Stimulated activated CD4-positive, alpha-beta T cell treated with anti-CD3 and anti-CD28 coated beads, Interleukin-1b, Interleukin-23, amount 100 ng/mL, for 1 hour (primary cell): Measurements from ENCODE around the gene PTPRF.
"Not testable (repeated sequence)": the region's sequence is repeated elsewhere in the genome, so short reads cannot be mapped to it uniquely, and the experiment has no call there.

Experiments used
- DNase-seq, 2 donors: peaks; one replicate each; pipeline ENCODE4 v3.0.0-alpha.2; 2020; ENCODE audit warnings: low read depth in 2 of 2

Gene PTPRF

DNA sequence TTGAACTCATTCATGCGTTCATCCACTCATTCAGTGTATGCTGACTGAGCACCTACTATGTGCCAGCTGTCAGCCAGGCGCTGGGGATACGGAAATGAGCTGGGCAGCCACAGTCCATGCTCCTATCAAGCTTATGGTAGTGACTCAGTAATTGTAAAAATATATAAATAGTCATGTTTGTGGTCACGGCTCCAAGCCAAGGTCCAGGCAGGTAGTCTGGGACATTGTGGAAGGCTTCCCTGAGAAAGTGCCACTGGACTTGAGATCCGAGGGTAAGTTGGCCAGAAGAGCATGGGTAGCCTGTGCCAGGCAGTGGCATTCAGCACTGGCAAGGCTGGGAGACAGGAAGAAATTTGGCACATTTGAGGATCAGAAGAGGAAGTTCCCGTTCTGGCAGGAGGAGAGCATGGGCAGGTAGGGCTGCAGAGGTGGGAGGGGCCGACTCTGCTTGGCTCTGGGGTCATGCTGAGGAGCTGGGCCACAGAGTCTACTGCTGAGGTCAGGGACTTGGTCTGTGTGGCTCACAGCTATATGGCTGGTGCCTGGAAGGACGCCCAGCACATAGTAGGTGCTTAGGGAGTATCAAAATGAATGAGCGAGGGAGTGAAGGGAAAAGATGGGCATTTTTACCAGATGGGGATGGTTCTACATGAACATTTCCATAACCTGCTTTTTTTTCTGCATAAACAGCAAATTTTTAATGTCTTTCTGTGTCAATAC, 6.9 kb downstream of the PTPRF start:
- no peak for DNase-seq

DNA sequence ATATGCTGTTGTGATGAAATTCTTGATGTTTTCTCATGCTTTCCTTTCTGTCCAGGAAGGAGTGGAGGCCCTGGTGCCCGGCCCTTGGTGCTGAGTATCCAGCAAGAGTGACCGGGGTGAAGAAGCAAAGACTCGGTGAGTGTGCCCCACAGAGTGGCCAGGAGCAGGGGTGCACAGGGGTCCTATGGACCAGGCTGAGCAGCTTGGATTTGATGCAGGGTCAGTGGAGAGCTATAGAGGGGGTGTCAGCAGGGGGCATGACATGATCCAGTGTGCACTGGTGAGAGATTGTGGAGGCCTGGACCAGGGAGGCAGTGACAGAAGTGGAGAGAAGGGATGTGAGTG, 7.4 kb downstream of the PTPRF start:
- no peak for DNase-seq

DNA sequence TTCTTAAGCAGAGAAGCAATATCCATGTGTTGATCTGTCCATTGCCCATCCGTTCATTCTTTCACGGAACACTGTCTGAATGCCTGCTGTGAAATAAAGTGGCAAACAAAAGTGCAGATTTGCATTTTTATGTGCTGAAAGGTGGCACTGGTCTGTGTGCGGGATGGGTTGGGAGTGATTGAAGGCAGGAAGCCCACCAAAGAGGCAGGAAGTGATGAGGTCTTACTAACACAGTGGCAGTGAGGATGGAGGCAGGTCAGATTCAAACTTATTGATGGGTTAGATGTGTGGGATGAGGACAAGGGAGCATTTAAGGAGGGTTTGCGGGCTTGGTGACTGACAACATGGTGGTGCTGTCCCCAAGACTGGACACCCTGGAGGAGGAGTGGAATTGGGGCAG, 8.3 kb downstream of the PTPRF start:
- no peak for DNase-seq

DNA sequence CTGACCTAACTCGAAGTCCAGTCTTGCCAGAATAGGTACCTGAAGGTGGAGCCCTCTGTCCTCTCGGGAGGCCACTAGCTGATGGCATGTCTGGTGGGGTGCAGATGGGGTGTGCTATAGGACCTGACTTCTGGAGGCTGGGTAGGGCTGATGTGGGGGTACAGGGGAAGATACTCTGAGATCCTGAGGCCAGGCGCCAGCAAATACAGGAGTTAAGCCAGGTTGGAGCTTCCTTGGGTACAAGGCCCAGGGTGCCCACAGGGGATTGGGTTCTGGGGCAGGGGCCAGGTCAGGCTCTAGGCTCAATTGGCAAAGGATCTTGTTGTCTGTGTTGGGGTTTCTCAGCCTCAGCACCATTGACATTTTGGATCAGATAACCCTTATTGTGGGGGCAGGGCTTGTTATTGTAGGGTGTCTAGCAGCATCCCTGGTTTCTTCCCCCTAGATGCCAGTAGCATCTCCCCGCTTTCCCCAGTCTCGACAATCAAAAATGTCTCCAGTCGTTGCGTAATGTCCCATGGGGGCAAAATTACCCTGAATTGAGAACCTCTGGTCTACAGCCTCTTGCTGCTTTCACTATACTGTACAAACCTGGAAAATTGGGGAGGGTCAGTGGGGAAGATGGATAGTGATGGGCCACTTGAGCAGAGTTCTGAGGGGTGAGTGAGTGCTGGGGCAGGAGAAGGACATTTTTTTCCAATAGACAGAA, 9.2 kb downstream of the PTPRF start:
- DNase-seq = no peak

DNA sequence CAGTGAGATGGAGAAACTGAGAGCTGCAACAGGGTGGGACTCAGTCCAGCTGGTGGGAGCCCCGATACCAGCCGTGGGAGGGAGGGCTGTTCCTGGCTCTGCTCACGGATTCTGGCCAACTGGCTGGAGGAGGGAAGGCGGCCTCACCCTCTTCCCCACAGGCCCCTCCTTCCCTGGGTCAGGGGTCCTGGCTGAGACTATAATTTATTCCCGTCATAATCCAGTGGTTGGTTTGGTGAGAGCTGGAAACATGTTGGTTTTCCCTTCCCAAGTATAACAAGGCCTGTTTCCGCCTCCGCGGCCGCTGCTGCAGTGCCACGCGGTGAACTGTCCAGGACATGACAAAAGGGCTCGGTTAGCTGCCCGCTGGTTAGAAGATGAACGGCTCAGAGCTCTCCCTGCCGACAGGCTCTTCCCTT, 10.0 kb downstream of the PTPRF start:
- DNase-seq = no peak

DNA sequence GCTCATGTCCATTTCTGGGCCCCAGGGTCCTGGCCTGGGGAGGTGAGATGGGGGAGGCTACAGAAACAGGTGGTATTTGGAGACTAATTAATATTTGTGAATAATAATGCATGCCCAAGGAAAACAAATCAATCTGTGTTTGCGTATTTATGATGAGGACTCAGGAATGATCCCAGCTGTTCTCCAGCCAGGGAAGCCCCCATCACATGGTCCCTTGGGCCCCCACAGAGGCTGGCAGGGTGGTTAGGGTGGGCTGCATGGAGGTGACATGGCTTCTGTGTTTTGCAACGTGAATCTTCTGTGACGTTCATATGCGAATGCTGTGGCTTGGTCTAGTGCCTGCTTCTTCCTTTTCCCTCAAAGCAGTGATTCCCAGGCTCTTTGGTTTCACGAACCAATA, 10.5 kb downstream of the PTPRF start:
- no peak for DNase-seq

DNA sequence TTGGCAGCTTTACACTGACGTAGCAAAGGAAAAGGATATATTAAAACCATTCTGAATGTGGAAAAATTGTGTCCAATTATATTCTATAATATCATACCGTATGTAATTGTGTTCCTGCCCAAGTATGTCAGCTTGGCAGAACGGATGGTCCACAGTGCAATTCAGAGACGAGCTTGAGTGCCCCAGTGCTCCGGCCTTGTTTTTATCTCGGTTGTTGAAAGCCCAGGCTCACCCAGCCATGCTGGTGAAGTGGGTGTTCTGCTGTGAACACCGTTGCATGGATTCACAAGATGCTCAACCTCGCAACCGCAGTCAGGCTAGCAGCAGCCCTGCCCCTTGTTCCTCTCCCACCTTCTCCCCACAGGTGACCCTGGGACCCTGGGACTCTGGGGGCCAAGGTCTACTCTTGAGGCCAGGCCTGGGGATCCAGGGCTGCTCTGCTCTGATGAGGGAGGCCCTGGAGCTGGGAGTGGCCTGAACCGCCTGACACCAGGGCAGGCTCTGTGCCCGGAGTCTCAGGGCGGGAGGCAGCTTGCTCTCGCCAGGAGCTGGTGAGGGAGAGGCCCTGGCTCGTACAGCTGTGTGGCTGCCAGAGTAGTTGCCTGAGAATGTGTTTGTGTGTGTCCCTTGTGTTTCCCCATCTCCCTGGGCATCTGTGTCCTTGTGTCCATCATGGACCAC, 11.2 kb downstream of the PTPRF start:
- DNase-seq = no peak

DNA sequence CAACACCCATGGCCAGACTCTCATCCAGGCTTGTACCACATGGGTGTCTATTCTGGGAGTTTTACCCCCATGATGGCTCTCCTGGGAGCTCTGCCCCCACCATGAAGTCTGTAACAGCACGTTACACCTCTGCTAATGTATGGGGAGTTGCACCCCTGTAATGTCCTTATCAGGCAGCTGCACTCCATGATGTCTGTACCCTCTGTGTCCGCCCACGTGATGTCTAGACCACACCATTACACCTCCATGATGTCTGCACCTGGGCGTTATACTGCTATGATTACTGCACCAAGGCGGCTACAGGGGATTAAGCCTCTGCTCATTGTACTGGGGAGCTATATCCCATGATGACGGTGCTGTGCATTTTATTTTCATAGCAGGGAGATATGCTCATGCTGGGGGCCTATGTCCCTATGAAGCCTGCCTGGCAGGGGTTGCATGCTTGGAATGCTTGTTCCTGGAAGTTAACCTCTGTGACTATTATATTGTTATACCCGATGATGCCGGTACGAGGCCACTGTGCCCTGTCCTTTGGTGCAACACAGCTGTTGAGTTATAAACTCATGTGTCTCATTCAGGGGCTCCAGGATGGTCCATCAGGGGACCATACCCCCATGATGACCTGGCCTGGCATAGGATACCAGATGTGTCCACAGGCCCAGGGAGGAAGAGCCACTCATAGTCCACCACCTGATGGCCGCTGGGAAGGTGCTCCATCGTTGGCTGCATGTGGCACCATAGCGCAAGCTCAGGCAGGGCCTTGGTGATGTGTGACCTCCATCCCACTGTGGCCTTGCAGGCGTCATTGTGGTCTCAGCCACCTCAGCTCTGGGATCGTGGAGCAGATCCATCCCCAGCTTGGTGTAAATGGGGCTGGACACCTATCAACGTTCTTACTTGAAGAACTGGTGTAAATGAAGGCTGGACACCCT, 12.1 kb downstream of the PTPRF start:
- DNase-seq = no peak

DNA sequence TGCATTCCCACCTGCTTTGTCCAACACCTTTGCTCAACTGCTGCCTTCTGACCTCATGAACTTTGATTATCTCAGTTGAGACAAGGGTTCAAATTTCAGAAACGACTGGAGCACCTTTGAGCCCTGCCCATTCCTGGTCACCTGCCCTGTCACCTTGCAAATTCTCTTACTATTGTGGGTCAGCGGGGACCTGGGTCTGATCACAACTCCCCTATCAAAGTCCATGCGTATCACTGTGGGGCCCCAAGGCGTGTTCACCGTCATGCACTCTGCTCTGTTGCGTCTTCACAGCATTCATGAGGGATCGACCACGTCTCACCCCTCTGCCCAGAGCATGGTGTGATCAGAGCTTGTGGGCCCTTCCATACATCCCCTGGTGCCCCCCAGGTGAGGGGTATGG, 12.9 kb downstream of the PTPRF start:
- no peak for DNase-seq

DNA sequence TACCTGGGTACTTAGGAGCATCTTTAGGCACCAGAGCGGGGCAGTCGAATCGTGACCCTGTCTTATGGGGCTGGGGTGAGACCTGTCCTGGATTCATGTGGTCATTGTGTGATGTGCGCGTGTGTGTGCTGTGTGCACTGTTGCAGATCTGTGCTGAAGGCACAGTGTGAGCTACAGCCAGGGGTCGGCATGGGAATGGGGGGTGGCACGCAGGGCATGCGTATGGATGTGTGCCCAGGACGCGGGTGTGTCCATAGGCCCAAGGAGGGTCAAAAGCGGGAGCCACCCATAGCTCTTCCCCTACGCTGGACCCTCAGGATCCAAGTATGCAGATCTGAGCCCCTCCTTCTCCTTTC, 14.6 kb downstream of the PTPRF start:
- no peak for DNase-seq

DNA sequence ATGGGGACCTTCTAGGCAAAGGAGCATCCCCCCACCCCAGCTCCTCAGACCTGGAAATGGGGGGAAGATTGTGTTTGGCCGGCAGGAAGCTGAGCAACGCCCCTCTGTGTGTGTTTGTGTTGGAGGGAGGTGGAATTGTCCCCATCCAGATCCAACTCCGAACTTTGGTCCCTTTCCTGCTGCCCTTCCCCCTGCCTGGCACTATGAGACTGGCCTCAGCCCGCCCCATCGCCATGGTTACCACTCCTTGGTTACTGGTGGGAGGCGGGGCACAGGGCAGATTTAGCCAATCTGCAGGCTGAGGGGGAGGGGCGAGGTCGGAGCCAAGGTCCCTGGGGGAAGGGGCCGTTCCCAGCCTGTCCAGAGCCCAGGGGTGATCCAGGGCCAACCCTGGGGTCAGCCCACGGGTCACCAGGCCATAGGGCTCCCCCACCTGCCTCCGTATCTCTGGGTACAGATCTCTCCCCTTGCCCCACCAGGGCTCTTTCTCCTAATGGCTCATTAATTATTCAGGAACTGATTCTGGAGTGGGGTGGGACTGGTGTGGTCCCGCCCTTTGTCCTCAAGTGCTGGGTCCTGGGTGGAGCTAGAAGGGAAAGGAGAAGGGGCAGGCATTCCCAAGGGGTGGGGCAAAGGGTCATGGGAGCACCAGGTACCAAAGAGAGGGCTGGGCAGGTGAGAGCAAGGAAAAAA, 15.2 kb downstream of the PTPRF start:
- no peak for DNase-seq

DNA sequence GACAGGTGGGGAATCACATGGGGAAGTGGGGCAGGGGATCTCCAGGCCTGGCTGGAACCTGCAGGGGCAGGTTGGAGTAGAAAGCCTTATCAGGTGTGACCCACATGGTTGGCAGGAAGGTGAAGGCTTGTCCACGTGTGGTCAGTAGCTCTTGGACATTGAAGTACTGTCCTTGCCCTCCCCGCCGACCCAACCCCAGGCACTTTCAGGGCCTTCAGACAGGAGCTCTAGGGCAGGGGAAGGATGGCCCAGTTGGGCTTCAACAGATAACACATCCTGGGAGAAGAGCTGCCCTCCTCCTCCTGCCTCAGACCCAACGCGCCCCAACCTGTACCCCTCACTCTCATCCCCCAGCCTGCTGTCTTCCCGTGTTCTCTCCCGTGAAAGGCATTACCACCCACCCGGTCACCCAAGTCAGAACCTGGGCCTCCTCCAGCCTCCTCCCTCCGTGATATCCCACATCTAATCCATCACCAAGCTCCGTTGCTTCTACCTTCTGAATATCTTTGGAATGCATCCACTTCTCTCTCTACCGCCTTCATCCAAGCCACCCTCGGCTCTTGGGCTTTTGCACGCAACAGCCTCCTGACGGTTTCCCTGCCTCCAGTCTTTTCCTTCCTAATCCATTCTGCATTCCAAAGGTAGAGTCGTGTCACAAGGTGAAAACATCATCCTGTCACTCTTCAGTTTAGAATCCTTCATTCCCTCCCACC, 15.9 kb downstream of the PTPRF start:
- no peak for DNase-seq

DNA sequence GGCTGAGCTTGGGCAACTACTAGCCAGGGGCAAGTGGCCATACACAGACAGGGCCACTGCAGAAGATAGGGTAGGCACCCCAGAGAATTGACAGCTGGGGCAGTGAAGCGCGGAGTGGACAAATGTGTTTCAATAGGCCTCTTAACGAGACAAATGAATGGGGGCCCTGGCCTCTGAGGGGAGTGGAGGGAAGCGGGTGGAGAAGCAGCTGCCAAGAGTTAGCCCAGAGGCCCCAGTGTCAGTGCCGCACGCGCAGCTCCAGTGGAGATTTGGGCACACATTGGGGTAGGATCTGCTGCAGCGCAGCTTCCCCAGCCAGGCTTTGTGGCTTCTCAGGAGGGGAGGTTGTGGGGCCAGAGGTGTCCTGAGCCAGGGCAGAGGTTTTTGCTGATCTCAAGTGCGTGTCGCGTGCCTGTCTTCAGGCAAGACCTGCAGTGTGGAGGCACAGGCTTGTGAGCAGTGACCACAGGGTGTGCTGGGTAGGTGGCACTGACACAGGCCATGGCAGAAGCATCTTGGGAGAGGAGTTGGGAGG, 16.9 kb downstream of the PTPRF start:
- no peak for DNase-seq

DNA sequence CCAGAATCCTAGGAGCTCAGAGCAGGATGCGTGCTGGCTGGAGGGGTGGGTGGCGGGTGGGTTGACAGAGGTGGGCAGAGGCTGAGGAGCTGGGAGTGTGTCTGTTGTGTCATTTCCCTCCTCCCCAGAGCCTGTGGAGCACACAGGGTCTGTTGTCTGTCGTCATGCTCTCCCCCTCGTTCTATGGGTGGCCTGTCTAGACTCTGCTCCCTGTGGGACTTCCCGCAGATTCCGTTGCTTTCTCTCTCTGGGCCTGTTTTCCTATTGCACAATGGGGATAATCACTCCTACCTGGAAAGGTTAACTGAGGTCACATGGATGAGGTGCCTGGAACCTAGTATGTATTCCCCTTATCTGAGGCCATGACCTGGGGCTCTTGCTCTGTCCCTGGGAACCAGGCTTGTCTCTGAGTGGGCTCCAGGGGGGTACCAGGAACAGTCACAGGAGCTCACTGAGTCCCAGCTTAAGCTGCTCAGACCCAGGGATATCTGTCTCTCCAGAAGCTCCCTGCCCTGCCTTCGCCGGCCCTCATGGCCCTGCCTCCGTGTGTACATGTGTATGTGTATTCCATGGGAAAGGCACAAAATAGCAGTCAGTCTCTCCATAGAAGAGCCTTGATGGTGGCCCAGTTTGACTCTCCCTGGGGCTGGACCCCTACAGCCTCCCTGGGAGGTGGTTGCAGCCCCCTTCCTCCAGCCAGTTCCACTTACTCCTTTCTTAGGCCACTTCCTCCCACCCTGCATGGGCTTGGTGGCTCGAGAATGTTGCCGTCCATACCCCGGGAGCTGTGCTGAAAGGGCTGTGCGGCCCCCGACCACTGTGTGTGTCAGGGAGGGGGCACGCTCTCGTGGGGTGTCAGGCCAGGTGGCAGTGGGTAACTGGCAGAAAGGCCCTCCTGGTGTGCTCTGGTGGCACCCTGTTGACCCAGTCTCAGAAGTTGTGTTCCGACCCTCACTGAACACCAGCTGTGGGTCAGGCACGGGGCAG, 17.9 kb downstream of the PTPRF start:
- DNase-seq = no peak

DNA sequence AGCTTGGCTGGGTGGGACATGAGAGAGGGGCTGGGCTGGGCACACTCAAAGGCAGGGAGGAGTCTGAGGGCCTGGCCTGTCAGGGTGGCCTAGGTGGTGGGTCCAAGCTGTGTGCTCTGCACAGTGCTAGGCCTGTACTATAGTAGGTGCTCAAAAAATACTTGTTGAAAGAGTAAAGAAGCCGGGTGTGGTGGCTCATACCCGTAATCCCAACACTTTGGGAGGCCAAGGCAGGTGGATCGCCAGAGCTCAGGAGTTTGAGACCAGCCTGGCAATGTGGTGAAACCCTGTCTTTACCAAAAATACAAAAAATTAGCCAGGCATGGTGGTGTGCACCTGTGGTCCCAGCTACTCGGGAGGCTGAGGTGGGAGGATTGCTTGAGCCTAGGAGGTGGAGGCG, 18.7 kb downstream of the PTPRF start:
- DNase-seq = not testable (repeated sequence)

DNA sequence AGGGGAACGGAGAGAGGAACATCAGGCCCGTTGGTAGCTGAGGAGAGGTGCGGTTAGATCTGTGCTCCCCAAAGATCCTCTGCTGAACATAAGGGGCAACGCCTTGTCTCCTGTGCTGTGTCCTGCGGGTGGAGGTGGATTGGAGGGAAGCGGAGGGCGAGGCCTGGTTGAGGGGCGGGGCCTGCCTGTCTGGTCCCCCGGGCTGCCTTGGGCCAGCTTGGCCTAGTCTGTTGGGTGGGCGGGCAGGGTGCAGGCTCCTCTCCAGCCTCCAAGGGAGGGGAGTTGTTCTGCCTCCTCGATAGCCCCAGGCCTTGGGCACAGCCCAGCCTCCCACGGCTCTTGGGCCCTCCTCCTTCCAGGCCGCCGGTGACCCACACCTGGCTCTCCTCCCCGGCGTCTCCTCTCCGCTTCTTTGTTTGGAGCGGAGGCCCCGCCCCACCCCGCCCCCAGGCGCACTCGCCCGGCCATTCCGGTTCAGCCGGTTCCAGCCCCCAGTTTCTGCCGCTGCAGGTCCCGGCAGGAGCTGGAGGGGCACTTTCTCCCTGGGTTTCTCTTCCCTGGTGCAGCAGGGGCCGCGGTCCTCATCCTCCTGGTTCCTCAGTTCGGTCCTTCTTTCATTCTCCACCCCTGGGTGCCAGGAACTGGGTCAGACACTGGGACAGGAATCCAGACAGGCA, 19.4 kb downstream of the PTPRF start:
- no peak for DNase-seq

DNA sequence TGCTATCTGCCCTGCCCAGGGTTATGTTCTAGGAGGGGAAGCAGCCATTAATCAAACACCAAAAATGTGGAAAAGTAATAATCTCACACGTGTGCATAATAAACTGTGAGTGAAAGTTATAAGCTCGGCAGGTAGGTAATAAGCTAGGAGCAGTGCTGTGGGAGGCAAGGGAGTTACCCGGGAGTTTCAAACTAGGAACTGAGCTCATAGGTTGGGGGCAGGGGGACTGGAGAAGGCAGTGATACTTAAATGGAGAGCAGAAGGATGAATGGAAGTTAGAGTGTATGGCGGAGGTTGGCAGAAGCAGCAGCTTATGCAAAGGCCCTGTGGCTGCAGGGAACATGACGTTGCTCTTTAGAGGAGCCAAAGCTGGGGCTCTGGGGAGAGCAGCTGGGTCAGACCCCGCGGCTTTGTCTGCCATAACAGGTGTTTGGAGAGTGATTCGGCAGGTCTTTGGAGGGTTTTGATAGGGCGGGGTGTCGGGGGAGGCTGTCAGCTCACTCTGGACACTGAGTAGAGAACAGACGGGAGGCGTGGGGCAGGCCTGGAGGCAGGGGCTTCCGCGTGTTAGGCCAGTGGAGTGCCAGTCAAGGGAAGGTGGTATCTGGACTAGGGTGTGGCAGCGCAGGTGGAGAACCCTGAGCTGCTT, 20.0 kb downstream of the PTPRF start:
- no peak for DNase-seq

DNA sequence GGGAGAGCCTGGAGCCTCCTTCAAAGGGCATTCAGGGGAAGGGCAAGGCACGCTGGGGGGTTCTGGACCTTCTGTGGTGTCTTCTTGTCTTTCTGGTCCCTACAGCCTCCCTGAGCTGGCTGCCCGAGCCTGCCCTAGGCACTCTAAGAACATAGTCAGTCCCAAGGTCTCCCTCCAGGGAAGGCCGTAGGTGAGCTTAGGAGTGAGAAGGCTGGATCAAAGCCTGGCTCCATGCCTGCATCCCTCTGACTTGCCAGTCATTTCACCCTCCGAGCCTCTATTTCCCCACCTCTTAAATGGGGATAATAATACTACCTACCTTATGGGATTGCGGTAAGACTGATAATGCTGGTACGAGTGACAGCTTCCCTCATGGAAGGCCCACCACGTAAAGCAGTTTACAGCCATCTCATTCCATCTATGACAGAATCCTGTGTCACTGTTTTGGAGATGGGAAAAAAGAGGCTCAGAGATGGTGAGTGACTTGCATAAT, 20.8 kb downstream of the PTPRF start:
- no peak for DNase-seq
